HCT116 (cell line): Measurements from ENCODE around the gene C2orf92. TPM values are rescaled to one million over a fixed set of nuclear protein-coding genes. Genes with fewer than 3 reads are reported as not detected.

ENCODE experiments used
- ATAC-seq: fragments of 200-7000 bp; cut with Tn5 transposase; 2 replicates; pipeline ENCODE4 v1.9.1; 2020; ENCODE audit warnings: mild to moderate bottlenecking, moderate library complexity
- BruUV-seq: library from RNA; stranded (reverse); fragments of 400-500 nt; replicated peaks from 2 replicates; lab custom pipeline; 2021; lab: Mats Ljungman, UMichigan
- CTCF ChIA-PET: fragments of 300-600 bp; sonication (Branson Sonifier 250); formaldehyde crosslinking; loops from one replicate; lab custom pipeline; 2021; ENCODE audit warnings: antibody characterized with exemption; lab: Charles Lee
- POLR2A ChIA-PET: fragments of 300-600, 350-600 bp; sonication (Branson Sonifier 250); formaldehyde crosslinking; loops from one replicate; lab custom pipeline; 2021; ENCODE audit warnings: antibody characterized with exemption; lab: Charles Lee
- RAD21 ChIA-PET, 2 experiments: fragments of 300-600 bp; sonication (Branson Sonifier 250); formaldehyde crosslinking; loops; one replicate each; lab custom pipeline; 2023; ENCODE audit warnings: low total read pairs in 2 of 2; ENCODE audit not compliant: uncharacterized antibody in 2 of 2, unreplicated experiment in 2 of 2, low non-redundant PET in 1 of 2; lab: Charles Lee
- DNase-seq: peaks from one replicate; pipeline ENCODE4 v3.0.0-alpha.2; 2010; ENCODE audit warnings: low read depth, low spot score
- H2AFZ ChIP-seq: fragments of 200-600 bp; shearing (Covaris generic), sonication (generic); 2 replicates; pipeline ENCODE4 v1.6.1; 2017; ENCODE audit warnings: low read depth, mixed run types, mixed read lengths, antibody characterized with exemption, low read length; ENCODE audit not compliant: poor library complexity, severe bottlenecking
- H3K27ac ChIP-seq: 2 replicates; pipeline ENCODE4 v1.5.1; 2012; ENCODE audit warnings: low read depth, low read length
- H3K27me3 ChIP-seq: fragments of 200-600 bp; sonication (generic); 2 replicates; pipeline ENCODE4 v1.6.1; 2016; ENCODE audit warnings: mixed run types, low read length, mixed read lengths; ENCODE audit not compliant: insufficient read depth
- H3K36me3 ChIP-seq, 2 experiments: fragments of 200-500 bp in 1 of 2; fragments of 200-600 bp in 1 of 2; sonication (Bioruptor generic) in 1 of 2; sonication (generic) in 1 of 2; 2 replicates each; pipeline versions ENCODE4 v1.5.1 to v1.6.1; 2014 to 2016; ENCODE audit warnings: low read length in 2 of 2, inconsistent platforms in 1 of 2, mixed read lengths in 1 of 2, mixed run types in 1 of 2; ENCODE audit not compliant: insufficient read depth in 2 of 2, control insufficient read depth in 1 of 2
- H3K4me1 ChIP-seq, 2 experiments: fragments of 200-600 bp in 1 of 2; sonication (generic) in 1 of 2; 2 replicates each; pipeline versions ENCODE4 v1.5.1 to v1.6.1; 2012 to 2017; ENCODE audit warnings: low read length in 2 of 2, inconsistent platforms in 1 of 2, mild to moderate bottlenecking in 1 of 2, mixed read lengths in 1 of 2, mixed run types in 1 of 2, moderate library complexity in 1 of 2; ENCODE audit not compliant: insufficient read depth in 2 of 2, control insufficient read depth in 1 of 2
- H3K4me2 ChIP-seq: fragments of 200-600 bp; sonication (generic); 2 replicates; pipeline ENCODE4 v1.6.1; 2017; ENCODE audit warnings: mixed run types, low read length, mixed read lengths
- H3K4me3 ChIP-seq, 2 experiments: fragments of 200-600 bp in 1 of 2; sonication (generic) in 1 of 2; replicated peaks in 1 of 2; 2 replicates each; pipeline ENCODE4 v1.5.1; 2011 to 2016; ENCODE audit warnings: low read length in 2 of 2, control low read depth in 1 of 2, low read depth in 1 of 2, mild to moderate bottlenecking in 1 of 2, mixed read lengths in 1 of 2, mixed run types in 1 of 2
- H3K79me2 ChIP-seq: fragments of 200-600 bp; sonication (generic); 2 replicates; pipeline ENCODE4 v1.6.1; 2017; ENCODE audit warnings: mild to moderate bottlenecking, mixed run types, low read length, moderate library complexity, mixed read lengths; ENCODE audit not compliant: insufficient read depth
- H3K9ac ChIP-seq: fragments of 200-600 bp; sonication (generic); 2 replicates; pipeline ENCODE4 v1.6.1; 2016; ENCODE audit warnings: low read length, mixed read lengths
- H3K9me2 ChIP-seq: fragments of 200-600 bp; sonication (generic), shearing (Covaris generic); 2 replicates; pipeline ENCODE4 v1.6.1; 2017; ENCODE audit warnings: mixed run types, mild to moderate bottlenecking, moderate library complexity; ENCODE audit not compliant: insufficient read depth
- H3K9me3 ChIP-seq, 2 experiments: fragments of 200-500 bp in 1 of 2; fragments of 200-600 bp in 1 of 2; sonication (Bioruptor generic) in 1 of 2; sonication (generic) in 1 of 2; 2 replicates each; pipeline ENCODE4 v1.6.1; 2014 to 2017; ENCODE audit warnings: low read length in 2 of 2, mixed read lengths in 2 of 2, inconsistent platforms in 1 of 2, low read depth in 1 of 2, mild to moderate bottlenecking in 1 of 2, mixed run types in 1 of 2, moderate library complexity in 1 of 2; ENCODE audit not compliant: control insufficient read depth in 1 of 2, insufficient read depth in 1 of 2
- H4K20me1 ChIP-seq: fragments of 200-600 bp; sonication (generic), shearing (Covaris generic); 2 replicates; pipeline ENCODE4 v1.6.1; 2017; ENCODE audit warnings: mixed run types, mild to moderate bottlenecking, moderate library complexity; ENCODE audit not compliant: insufficient read depth
- ATF3 ChIP-seq: IDR thresholded peaks from 2 replicates; pipeline ENCODE4 v1.6.1; 2012
- CBX3 ChIP-seq: IDR thresholded peaks from 2 replicates; pipeline ENCODE4 v1.6.1; 2012; ENCODE audit warnings: low read depth
- EGR1 ChIP-seq: IDR thresholded peaks from 2 replicates; pipeline ENCODE4 v1.6.1; 2012; ENCODE audit warnings: low read depth
- ELF1 ChIP-seq: IDR thresholded peaks from 2 replicates; pipeline ENCODE4 v1.6.1; 2012; ENCODE audit warnings: low read depth, borderline replicate concordance
- EZH2 ChIP-seq: fragments of 200-600 bp; sonication (generic); IDR thresholded peaks from 2 replicates; pipeline ENCODE4 v1.6.1; 2017; ENCODE audit warnings: antibody characterized with exemption, mixed run types
- EZH2phosphoT487 ChIP-seq: fragments of 200-600 bp; IDR thresholded peaks from 2 replicates; pipeline ENCODE4 v1.6.1; 2018; ENCODE audit warnings: antibody characterized with exemption, borderline replicate concordance
- FOSL1 ChIP-seq: IDR thresholded peaks from 2 replicates; pipeline ENCODE4 v1.6.1; 2012; ENCODE audit warnings: low read depth
- JUND ChIP-seq: IDR thresholded peaks from 2 replicates; pipeline ENCODE4 v1.6.1; 2012
- MAX ChIP-seq: IDR thresholded peaks from 2 replicates; pipeline ENCODE4 v1.6.1; 2012
- POLR2A ChIP-seq: IDR thresholded peaks from 2 replicates; pipeline ENCODE4 v1.7.0; 2011; ENCODE audit warnings: borderline replicate concordance; ENCODE audit not compliant: insufficient read depth, insufficient read length; ENCODE audit errors: extremely low read depth
- POLR2AphosphoS5 ChIP-seq: IDR thresholded peaks from 2 replicates; pipeline ENCODE4 v1.6.1; 2011; ENCODE audit warnings: mild to moderate bottlenecking, low read depth, low read length, moderate library complexity
- RAD21 ChIP-seq: IDR thresholded peaks from 2 replicates; pipeline ENCODE4 v1.6.1; 2012; ENCODE audit warnings: low read depth, mild to moderate bottlenecking
- SIN3A ChIP-seq: IDR thresholded peaks from 2 replicates; pipeline ENCODE4 v1.6.1; 2012; ENCODE audit warnings: low read depth
- SP1 ChIP-seq: IDR thresholded peaks from 2 replicates; pipeline ENCODE4 v1.6.1; 2012; ENCODE audit warnings: low read depth
- TCF7L2 ChIP-seq: IDR thresholded peaks from 2 replicates; pipeline ENCODE4 v1.7.0; 2011; ENCODE audit warnings: borderline replicate concordance, inconsistent platforms; ENCODE audit not compliant: insufficient read depth, insufficient read length; ENCODE audit errors: extremely low read depth
- ZBTB33 ChIP-seq: IDR thresholded peaks from 2 replicates; pipeline ENCODE4 v1.6.1; 2011; ENCODE audit warnings: mild to moderate bottlenecking, low read length, moderate library complexity; ENCODE audit not compliant: insufficient replicate concordance; ENCODE audit errors: extremely low read depth
- ZNF274 ChIP-seq: fragments of 200-500 bp; sonication (Bioruptor generic); IDR thresholded peaks from 2 replicates; pipeline ENCODE4 v1.6.1; 2014; ENCODE audit warnings: mild to moderate bottlenecking, low read depth, low read length, inconsistent platforms
- intact Hi-C: fragments of 100-400 bp; cut with micrococcal nuclease; formaldehyde crosslinking; loops from 2 replicates; pipeline ENCODE4 v1.10.0; 2022
- total RNA-seq: library from RNA; stranded (reverse); gene quantifications from one replicate; pipeline ENCODE4 v1.2.1, GENCODE V29; 2021; ENCODE audit not compliant: unreplicated experiment

C2orf92 gene
- total RNA-seq, 1 experiment from 2014 or later: 3.0 TPM

DNA sequence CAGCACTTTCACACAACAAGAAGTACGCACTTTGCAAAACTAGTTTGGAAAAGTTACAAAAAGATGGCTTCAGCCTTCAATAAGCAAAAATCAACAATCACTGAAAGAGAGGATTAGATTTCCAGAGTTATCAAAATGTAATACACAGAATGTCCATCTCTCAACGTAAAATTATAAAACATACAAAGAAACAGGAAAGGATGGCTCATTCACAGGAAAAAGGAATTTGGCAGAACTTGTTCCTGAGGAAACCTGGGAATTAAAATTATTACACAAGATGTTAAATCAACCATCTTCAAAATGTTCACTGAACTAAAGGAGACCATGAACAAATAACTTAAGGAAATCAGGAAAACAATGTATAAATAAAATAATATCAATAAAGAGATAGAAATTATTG is 8.0 kb downstream of the C2orf92 start:
- Histone ChIP-seq H3K9ac (no peak overlapping the region), H2AFZ (no peak overlapping the region), H3K4me1 (no peaks in the 10 kb centered on the region), H3K79me2 (no peaks in the 10 kb centered on the region), H3K9me3 (0 out of 4 replicates have a peak, but pooled peaks cover 0 to 4% of the 10 kb centered on the region in 2 experiments), H3K27me3 (no peaks in the 10 kb centered on the region), H3K4me2 (no peak overlapping the region), H3K36me3 (no peaks in the 10 kb centered on the region), H3K9me2 (no peaks in the 10 kb centered on the region), H3K27ac (no peak overlapping the region), H3K4me3 (no peak overlapping the region), H4K20me1 (no peaks in the 10 kb centered on the region)
- DNase-seq: no peak
- POLR2A ChIA-PET: no interaction called here
- TF ChIP-seq ELF1 (no peak), JUND (no peak), EZH2 (no peak), EGR1 (no peak), SIN3A (no peak), RAD21 (no peak), MAX (no peak), FOSL1 (no peak), POLR2AphosphoS5 (no peak), EZH2phosphoT487 (no peak), SP1 (no peak), POLR2A (no peak), ZNF274 (no peak)
- no peak for ATAC-seq
- no TSS peak for BruUV-seq
- intact Hi-C loops: no loop called here
- RAD21 ChIA-PET: no interaction called here
- CTCF ChIA-PET: interaction anchor here (1.3 kb wide), 1 partner anchor 13 kb away, joined by 6 read pairs; the partner anchor contains the start of gene ACTR1B

- no peak overlapping the region for H3K4me2 ChIP-seq
- no peak overlapping the region for H3K4me3 ChIP-seq
- H3K27me3 ChIP-seq: no peaks in the 10 kb centered on the region
- no peak overlapping the region for H3K9ac ChIP-seq
- CTCF ChIA-PET: no interaction called here
- no peaks in the 10 kb centered on the region for H3K36me3 ChIP-seq
- H3K4me1 ChIP-seq: no peaks in the 10 kb centered on the region
- ATAC-seq (no peak), DNase-seq (no peak)
- H3K9me2 ChIP-seq: no peaks in the 10 kb centered on the region
- H3K27ac ChIP-seq: no peak overlapping the region
- no peaks in the 10 kb centered on the region for H4K20me1 ChIP-seq
- intact Hi-C loops: no loop called here
- POLR2A ChIA-PET: no interaction called here
- no peaks in the 10 kb centered on the region for H3K79me2 ChIP-seq
- H2AFZ ChIP-seq: no peak overlapping the region
- H3K9me3 ChIP-seq: 0 out of 4 replicates have a peak, but pooled peaks cover 0 to 4% of the 10 kb centered on the region in 2 experiments
- no TSS peak for BruUV-seq
- RAD21 ChIA-PET: no interaction called here
- TF ChIP-seq EZH2phosphoT487: no peak
- TF ChIP-seq POLR2AphosphoS5: no peak
- TF ChIP-seq TCF7L2: no peak
- no peak for TF ChIP-seq FOSL1
- no peak for TF ChIP-seq MAX
- TF ChIP-seq CBX3: no peak
- no peak for TF ChIP-seq ATF3
- TF ChIP-seq SP1: no peak
- TF ChIP-seq JUND: no peak
- no peak for TF ChIP-seq POLR2A
- no peak for TF ChIP-seq RAD21
- TF ChIP-seq ZBTB33: no peak
- no peak for TF ChIP-seq EGR1
- no peak for TF ChIP-seq ZNF274
Observed at GRCh38 chr2:97678298-97678697, 8.8 kb downstream of the C2orf92 start.
